HL-60 (cell line): ENCODE measurements around the gene CLPX.
"Not testable (repeated sequence)": the region's sequence is repeated elsewhere in the genome, so short reads cannot be mapped to it uniquely, and the experiment has no call there.

ENCODE experiments used
- DNase-seq, 2 experiments: peaks; one replicate each; pipeline ENCODE4 v3.0.0-alpha.2; 2010 to 2020; ENCODE audit warnings: low read depth in 1 of 2, low spot score in 1 of 2
- H3K27ac ChIP-seq: fragments of 250-450 bp; sonication (Bioruptor Pico); replicated peaks from 2 replicates; pipeline ENCODE4 v1.5.1; 2020; ENCODE audit warnings: mild to moderate bottlenecking, moderate library complexity
- H3K27me3 ChIP-seq: fragments of 250-450 bp; sonication (Bioruptor Pico); 2 replicates; pipeline ENCODE4 v1.5.1; 2021; ENCODE audit warnings: mild to moderate bottlenecking, moderate library complexity; ENCODE audit not compliant: insufficient read depth, poor library complexity, severe bottlenecking
- H3K4me3 ChIP-seq: replicated peaks from 2 replicates; pipeline ENCODE4 v1.5.1; 2011; ENCODE audit warnings: mild to moderate bottlenecking, control low read depth, low read length; ENCODE audit not compliant: insufficient read depth
- GABPA ChIP-seq: IDR thresholded peaks from 2 replicates; pipeline ENCODE4 v1.6.1; 2012; ENCODE audit warnings: low read depth
- POLR2AphosphoS5 ChIP-seq: IDR thresholded peaks from 2 replicates; pipeline ENCODE4 v1.6.1; 2012; ENCODE audit warnings: low read depth
- REST ChIP-seq: IDR thresholded peaks from 2 replicates; pipeline ENCODE4 v1.6.1; 2012; ENCODE audit warnings: low read depth; ENCODE audit not compliant: insufficient replicate concordance
- SPI1 ChIP-seq: IDR thresholded peaks from 2 replicates; pipeline ENCODE4 v1.6.1; 2012; ENCODE audit warnings: low read depth, mild to moderate bottlenecking, borderline replicate concordance
- TF ChIP-seq, protein P1 (sequence below): IDR thresholded peaks from one replicate; pipeline ENCODE4 v1.5.1; 2011; ENCODE audit warnings: low read length, control low read depth, inconsistent platforms; ENCODE audit not compliant: insufficient read depth

The CLPX gene

GRCh38 chr15:65146438-65146837 is 38.7 kb downstream of the CLPX start:
- no peak overlapping the region for H3K4me3 ChIP-seq
- H3K27me3 ChIP-seq: no peaks in the 10 kb centered on the region
- DNase-seq: no peak
- no peak for TF ChIP-seq GABPA
- TF ChIP-seq SPI1: no peak
- TF ChIP-seq REST: no peak
- TF ChIP-seq, protein P1, sequence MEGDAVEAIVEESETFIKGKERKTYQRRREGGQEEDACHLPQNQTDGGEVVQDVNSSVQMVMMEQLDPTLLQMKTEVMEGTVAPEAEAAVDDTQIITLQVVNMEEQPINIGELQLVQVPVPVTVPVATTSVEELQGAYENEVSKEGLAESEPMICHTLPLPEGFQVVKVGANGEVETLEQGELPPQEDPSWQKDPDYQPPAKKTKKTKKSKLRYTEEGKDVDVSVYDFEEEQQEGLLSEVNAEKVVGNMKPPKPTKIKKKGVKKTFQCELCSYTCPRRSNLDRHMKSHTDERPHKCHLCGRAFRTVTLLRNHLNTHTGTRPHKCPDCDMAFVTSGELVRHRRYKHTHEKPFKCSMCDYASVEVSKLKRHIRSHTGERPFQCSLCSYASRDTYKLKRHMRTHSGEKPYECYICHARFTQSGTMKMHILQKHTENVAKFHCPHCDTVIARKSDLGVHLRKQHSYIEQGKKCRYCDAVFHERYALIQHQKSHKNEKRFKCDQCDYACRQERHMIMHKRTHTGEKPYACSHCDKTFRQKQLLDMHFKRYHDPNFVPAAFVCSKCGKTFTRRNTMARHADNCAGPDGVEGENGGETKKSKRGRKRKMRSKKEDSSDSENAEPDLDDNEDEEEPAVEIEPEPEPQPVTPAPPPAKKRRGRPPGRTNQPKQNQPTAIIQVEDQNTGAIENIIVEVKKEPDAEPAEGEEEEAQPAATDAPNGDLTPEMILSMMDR: no peak
- TF ChIP-seq POLR2AphosphoS5: no peak
- no peak overlapping the region for H3K27ac ChIP-seq

- H3K4me3 ChIP-seq, DNase-seq, H3K27me3 ChIP-seq, H3K27ac ChIP-seq: not testable (repeated sequence)
Observed at GRCh38 chr15:65138631-65139030, 46.5 kb downstream of the CLPX start.

DNA sequence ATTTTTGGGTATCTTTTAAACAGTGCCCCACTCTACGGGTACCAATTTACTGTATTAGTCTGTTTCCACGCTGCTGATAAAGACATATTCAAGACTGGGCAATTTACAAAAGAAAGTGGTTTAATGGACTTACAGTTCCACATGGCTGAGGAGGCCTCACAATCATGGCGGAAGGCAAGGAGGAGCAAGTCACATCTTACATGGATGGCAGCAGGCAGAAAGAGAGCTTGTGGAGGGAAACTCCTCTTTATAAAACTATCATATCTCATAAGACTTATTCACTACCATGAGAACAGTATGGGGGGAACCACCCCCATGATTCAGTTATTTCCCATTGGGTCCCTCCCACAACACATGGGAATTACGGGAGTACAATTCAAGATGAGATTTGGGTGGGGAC is 47.2 kb downstream of the CLPX start:
- not testable (repeated sequence) for H3K27ac ChIP-seq

GRCh38 chr15:65137089-65137488 is 48.1 kb downstream of the CLPX start:
- H3K27me3 ChIP-seq, H3K27ac ChIP-seq, H3K4me3 ChIP-seq, DNase-seq: not testable (repeated sequence)

More for the DNA sequence above, 47.2 kb downstream of the CLPX start:
- DNase-seq, H3K27me3 ChIP-seq, H3K4me3 ChIP-seq: not testable (repeated sequence)

GRCh38 chr15:65134538-65134937 is 50.6 kb downstream of the CLPX start:
- no peak for DNase-seq
- Histone ChIP-seq H3K27ac (no peak overlapping the region), H3K4me3 (peak overlapping the region; percentile 78; the same call in 1 of the 2 replicates), H3K27me3 (no peaks in the 10 kb centered on the region)
- no peak for TF ChIP-seq SPI1
- no peak for TF ChIP-seq POLR2AphosphoS5
- no peak for TF ChIP-seq GABPA
- TF ChIP-seq, protein P1: no peak
- TF ChIP-seq REST: no peak
